Bronchial epithelial cell (primary cell): ENCODE data around the gene ZFYVE19. TPM values are rescaled to one million over a fixed set of nuclear protein-coding genes. Genes with fewer than 3 reads are reported as not detected.

Source experiments
- DNase-seq: peaks from one replicate; pipeline ENCODE4 v3.0.0-alpha.2; 2010; ENCODE audit warnings: low read depth
- FAIRE-seq: peaks from 2 replicates; lab custom pipeline; 2011; peaks lifted over from hg19 to GRCh38; lab: Jason Lieb, UNC
- H3K27me3 ChIP-seq: 2 replicates; pipeline ENCODE4 v1.5.1; 2011; ENCODE audit warnings: low read length; ENCODE audit not compliant: control insufficient read depth, insufficient read depth
- H3K36me3 ChIP-seq: 2 replicates; pipeline ENCODE4 v1.5.1; 2011; ENCODE audit warnings: low read length; ENCODE audit not compliant: control insufficient read depth, insufficient read depth
- H3K4me3 ChIP-seq: 2 replicates; pipeline ENCODE4 v1.5.1; 2011; ENCODE audit warnings: mild to moderate bottlenecking, low read depth, low read length, control low read depth
- total RNA-seq: library from RNA; depleted of rRNA; stranded (reverse); fragments of >200 nt; gene quantifications from 2 replicates; pipeline ENCODE4 v1.2.1, GENCODE V29; 2014
- TF ChIP-seq, protein P1 (sequence below): IDR thresholded peaks from 2 replicates; pipeline ENCODE4 v1.5.1; 2011; ENCODE audit warnings: mild to moderate bottlenecking, moderate library complexity, low read length, control low read depth, inconsistent platforms; ENCODE audit not compliant: insufficient read depth, severe bottlenecking

The ZFYVE19 gene
- total RNA-seq, 1 donor from 2014 or later = 34.0 TPM

DNA sequence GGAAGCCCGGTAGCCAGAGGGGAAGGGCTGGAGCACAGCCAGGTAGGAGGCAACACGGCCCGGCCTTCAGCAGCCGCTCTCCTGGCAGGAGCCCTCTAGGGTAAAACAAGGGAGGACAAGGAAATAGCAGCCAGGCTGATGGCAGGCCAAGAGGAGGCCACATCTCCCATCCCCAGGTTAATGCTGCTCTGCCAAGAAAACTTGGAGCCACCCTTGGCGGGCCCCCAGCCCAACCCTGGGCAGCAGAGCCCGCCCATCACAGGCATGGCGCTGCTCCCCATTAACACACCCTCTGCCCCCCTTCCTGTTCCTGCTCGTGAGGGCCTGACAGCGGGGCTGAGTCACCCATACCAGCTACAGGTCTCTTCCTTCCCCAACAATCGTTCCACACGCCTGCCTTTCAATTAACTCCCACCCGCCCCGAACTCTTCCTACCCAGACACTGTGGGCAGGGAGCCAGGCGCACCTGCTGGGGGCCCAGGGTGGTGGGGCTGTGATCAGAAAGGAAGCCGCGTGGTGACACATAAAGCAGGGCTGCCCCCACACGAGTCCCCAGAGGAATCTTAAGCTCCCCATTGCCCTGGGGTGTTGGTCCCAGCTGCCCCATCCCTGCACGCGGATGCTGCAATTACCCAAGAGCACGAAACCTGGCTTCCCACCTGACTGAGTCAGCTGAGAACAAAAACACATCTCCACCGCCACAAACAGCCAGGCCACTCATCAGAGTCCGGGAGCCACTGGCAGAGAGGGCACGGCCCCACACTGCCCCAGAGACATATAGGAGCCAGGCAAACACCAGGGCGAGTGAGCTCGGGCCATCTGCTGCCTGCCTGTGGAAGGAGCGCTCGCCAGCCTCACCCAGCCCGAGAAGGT, 37.4 kb upstream of the ZFYVE19 start, which contains the start of gene C15orf62:
Gene C15orf62, plus strand, starts transcription at position 707 of the 873 bp plus-strand sequence. CDS start 516 bp downstream, outside the sequence.
- Histone ChIP-seq H3K4me3 (peak within 1 kb of the TSS; percentile 13), H3K36me3 (peaks cover 13% of the 10 kb centered on the region), H3K27me3 (no peaks in the 10 kb centered on the region)
- peak; percentile 84 for DNase-seq
- FAIRE-seq = no peak
- TF ChIP-seq, protein P1, sequence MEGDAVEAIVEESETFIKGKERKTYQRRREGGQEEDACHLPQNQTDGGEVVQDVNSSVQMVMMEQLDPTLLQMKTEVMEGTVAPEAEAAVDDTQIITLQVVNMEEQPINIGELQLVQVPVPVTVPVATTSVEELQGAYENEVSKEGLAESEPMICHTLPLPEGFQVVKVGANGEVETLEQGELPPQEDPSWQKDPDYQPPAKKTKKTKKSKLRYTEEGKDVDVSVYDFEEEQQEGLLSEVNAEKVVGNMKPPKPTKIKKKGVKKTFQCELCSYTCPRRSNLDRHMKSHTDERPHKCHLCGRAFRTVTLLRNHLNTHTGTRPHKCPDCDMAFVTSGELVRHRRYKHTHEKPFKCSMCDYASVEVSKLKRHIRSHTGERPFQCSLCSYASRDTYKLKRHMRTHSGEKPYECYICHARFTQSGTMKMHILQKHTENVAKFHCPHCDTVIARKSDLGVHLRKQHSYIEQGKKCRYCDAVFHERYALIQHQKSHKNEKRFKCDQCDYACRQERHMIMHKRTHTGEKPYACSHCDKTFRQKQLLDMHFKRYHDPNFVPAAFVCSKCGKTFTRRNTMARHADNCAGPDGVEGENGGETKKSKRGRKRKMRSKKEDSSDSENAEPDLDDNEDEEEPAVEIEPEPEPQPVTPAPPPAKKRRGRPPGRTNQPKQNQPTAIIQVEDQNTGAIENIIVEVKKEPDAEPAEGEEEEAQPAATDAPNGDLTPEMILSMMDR = no peak

DNA sequence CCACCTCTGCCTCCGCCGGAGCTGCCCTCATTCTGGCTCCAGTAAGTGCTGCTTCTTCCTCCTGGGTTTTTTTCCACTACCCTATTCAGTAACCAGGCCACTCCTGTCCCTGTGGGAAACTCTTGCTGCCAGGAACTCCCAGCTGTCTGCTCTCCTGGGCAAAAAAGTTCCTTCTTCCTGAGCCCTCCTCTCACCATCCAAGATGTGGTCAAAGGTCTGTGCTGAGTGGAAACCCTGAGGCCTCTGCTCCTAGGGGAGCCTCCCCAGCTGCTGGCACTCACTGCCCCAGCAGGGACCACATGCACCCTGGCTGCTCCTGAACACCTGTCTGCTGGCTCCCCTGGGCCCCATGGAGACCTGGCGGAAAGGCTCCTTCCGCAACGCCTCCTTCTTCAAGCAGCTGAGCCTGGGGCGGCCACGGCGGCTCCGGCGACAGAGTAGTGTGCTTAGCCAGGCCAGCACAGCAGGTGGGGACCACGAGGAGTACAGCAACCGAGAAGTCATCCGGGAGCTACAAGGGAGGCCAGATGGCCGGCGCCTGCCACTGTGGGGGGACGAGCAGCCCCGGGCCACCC, 36.7 kb upstream of the ZFYVE19 start:
- no peaks in the 10 kb centered on the region for H3K27me3 ChIP-seq
- no peak for FAIRE-seq
- H3K36me3 ChIP-seq = peaks cover 17% of the 10 kb centered on the region
- DNase-seq = no peak
- TF ChIP-seq, protein P1 = no peak
- peak overlapping the region; percentile 13 for H3K4me3 ChIP-seq

DNA sequence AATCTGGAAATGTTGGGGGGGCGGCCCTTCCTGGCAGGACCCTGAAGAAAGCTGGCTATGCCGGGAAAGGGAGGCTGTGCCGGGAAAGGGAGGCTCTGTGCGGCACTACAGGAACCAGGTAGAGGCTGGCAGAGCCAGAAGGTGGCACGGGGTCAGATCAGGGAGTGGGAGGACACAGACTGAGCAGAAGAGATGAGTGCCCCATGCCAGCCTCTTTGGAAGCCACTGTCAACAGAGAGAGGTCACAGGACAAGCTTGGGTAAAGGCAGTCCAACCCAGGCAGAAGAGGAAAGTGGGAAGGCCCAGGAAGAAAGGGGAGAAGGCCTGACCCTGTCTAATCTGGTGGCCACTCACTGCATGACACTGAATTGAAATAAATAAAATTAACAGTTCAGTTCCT, 35.6 kb upstream of the ZFYVE19 start:
- Histone ChIP-seq H3K4me3 (no peak overlapping the region), H3K36me3 (peaks cover 24% of the 10 kb centered on the region), H3K27me3 (no peaks in the 10 kb centered on the region)
- FAIRE-seq (no peak), DNase-seq (no peak)
- TF ChIP-seq, protein P1 = no peak

DNA sequence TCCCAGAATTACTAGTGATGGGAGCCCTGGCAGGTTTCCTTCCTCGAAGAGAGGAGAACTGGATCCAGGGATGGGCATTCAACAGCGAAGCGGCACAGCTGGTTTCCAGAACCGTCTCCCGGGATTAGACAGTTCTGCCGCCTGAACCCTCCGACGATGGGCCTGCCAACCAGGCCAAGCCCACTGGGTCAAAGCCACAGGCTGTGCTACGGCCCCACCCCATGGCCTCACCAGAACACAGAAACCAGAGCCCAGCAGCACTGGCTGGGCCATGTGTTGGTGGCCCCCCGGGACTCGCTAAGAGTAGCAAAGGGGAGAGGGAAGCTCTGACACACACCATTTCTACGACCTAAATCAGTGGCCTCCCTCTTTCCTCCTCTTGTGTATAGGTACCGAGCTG, 34.9 kb upstream of the ZFYVE19 start:
- no peak for FAIRE-seq

DNA sequence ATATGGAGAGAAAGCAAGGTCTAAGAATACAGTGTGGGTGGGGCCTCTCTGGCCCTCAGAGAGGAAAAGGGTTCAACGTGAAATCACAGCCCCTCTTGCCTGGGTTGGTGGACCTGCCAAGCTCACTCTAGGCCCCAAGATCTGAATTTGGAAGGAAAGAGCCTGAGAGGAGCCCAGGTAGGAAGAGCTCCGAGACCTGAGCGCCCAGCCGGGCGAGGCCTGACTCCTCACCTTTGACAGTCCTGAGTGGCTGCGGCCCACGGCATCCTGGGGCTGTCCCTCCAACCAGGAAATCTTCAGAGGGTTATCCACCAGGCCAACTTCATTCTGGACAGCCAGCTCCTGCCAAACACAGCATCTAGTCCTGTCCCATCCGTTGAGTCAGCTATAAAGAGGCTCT, 33.4 kb upstream of the ZFYVE19 start:
- TF ChIP-seq, protein P1 = no peak
- DNase-seq = no peak
- Histone ChIP-seq H3K4me3 (no peak overlapping the region), H3K36me3 (peaks cover 26% of the 10 kb centered on the region), H3K27me3 (no peaks in the 10 kb centered on the region)
- FAIRE-seq = no peak

More for the DNA sequence above, 34.9 kb upstream of the ZFYVE19 start:
- TF ChIP-seq, protein P1 = no peak
- no peak overlapping the region for H3K4me3 ChIP-seq
- peaks cover 24% of the 10 kb centered on the region for H3K36me3 ChIP-seq
- no peaks in the 10 kb centered on the region for H3K27me3 ChIP-seq
- DNase-seq = no peak
